ENCODE measurements around the gene NOM1. TPM values are rescaled to one million over a fixed set of nuclear protein-coding genes. Genes with fewer than 3 reads are reported as not detected.

The NOM1 gene
- total RNA-seq, 1 donor: 11.6 TPM

- H2AFZ ChIP-seq (ENCODE audit: low read length): no peak overlapping the region
- H3K79me2 ChIP-seq (ENCODE audit: insufficient read depth, low read length): peaks cover 30% of the 10 kb centered on the region
- no peaks in the 10 kb centered on the region for H3K4me1 ChIP-seq (ENCODE audit: insufficient read depth, low read length)
- no peak overlapping the region for H3K4me2 ChIP-seq (ENCODE audit: insufficient read depth, low read length)
- no peak for TF ChIP-seq CTCF (IDR thresholded peaks at IDR 0.05; ENCODE audit: extremely low read depth, low read depth, low read length)
- H3K36me3 ChIP-seq (ENCODE audit: insufficient read depth, low read length): peaks cover 88% of the 10 kb centered on the region
- DNase-seq (ENCODE audit: insufficient read length, low spot score, missing footprints): no peak
- H3K9me3 ChIP-seq (ENCODE audit: low read depth, low read length): no peaks in the 10 kb centered on the region
- H3K27me3 ChIP-seq (ENCODE audit: insufficient read depth, low read length): no peaks in the 10 kb centered on the region
- no peak overlapping the region for H3K4me3 ChIP-seq (ENCODE audit: insufficient read depth, low read length)
- H4K20me1 ChIP-seq (ENCODE audit: insufficient read depth, low read length): peaks cover 2% of the 10 kb centered on the region
- no peak overlapping the region for H3K27ac ChIP-seq (ENCODE audit: low read depth, low read length)
Measured at GRCh38 chr7:156962145-156962544, 12.6 kb downstream of the NOM1 start.

GRCh38 chr7:156962897-156963296 is 13.4 kb downstream of the NOM1 start:
- Histone ChIP-seq H3K36me3 (ENCODE audit: insufficient read depth, low read length) (peaks cover 85% of the 10 kb centered on the region), H3K9me3 (ENCODE audit: low read depth, low read length) (no peaks in the 10 kb centered on the region)
- DNase-seq (ENCODE audit: insufficient read length, low spot score, missing footprints): no peak

GRCh38 chr7:156963472-156963871 is 14.0 kb downstream of the NOM1 start:
- no peaks in the 10 kb centered on the region for H3K27me3 ChIP-seq (ENCODE audit: insufficient read depth, low read length)
- no peaks in the 10 kb centered on the region for H3K9me3 ChIP-seq (ENCODE audit: low read depth, low read length)
- no peaks in the 10 kb centered on the region for H3K4me1 ChIP-seq (ENCODE audit: insufficient read depth, low read length)
- TF ChIP-seq CTCF (IDR thresholded peaks at IDR 0.05; ENCODE audit: extremely low read depth, low read depth, low read length): no peak
- H3K4me3 ChIP-seq (ENCODE audit: insufficient read depth, low read length): no peak overlapping the region
- no peak overlapping the region for H3K27ac ChIP-seq (ENCODE audit: low read depth, low read length)
- peak; percentile 86 for DNase-seq (ENCODE audit: insufficient read length, low spot score, missing footprints)
- H3K79me2 ChIP-seq (ENCODE audit: insufficient read depth, low read length): peaks cover 23% of the 10 kb centered on the region
- H4K20me1 ChIP-seq (ENCODE audit: insufficient read depth, low read length): no peaks in the 10 kb centered on the region
- no peak overlapping the region for H3K4me2 ChIP-seq (ENCODE audit: insufficient read depth, low read length)
- peaks cover 79% of the 10 kb centered on the region for H3K36me3 ChIP-seq (ENCODE audit: insufficient read depth, low read length)
- no peak overlapping the region for H2AFZ ChIP-seq (ENCODE audit: low read length)

More at GRCh38 chr7:156962897-156963296, 13.4 kb downstream of the NOM1 start:
- Histone ChIP-seq H2AFZ (ENCODE audit: low read length) (no peak overlapping the region), H3K4me1 (ENCODE audit: insufficient read depth, low read length) (no peaks in the 10 kb centered on the region), H3K4me2 (ENCODE audit: insufficient read depth, low read length) (no peak overlapping the region), H3K79me2 (ENCODE audit: insufficient read depth, low read length) (peaks cover 28% of the 10 kb centered on the region), H3K4me3 (ENCODE audit: insufficient read depth, low read length) (no peak overlapping the region), H3K27ac (ENCODE audit: low read depth, low read length) (no peak overlapping the region), H3K27me3 (ENCODE audit: insufficient read depth, low read length) (no peaks in the 10 kb centered on the region), H4K20me1 (ENCODE audit: insufficient read depth, low read length) (peaks cover 2% of the 10 kb centered on the region)
- TF ChIP-seq CTCF (IDR thresholded peaks at IDR 0.05; ENCODE audit: extremely low read depth, low read depth, low read length): no peak

- no peak overlapping the region for H2AFZ ChIP-seq (ENCODE audit: low read length)
- peaks cover 2% of the 10 kb centered on the region for H3K4me1 ChIP-seq (ENCODE audit: insufficient read depth, low read length)
- peaks cover 69% of the 10 kb centered on the region for H3K36me3 ChIP-seq (ENCODE audit: insufficient read depth, low read length)
- no peak overlapping the region for H3K4me3 ChIP-seq (ENCODE audit: insufficient read depth, low read length)
- no peak for TF ChIP-seq CTCF (IDR thresholded peaks at IDR 0.05; ENCODE audit: extremely low read depth, low read depth, low read length)
- H3K9me3 ChIP-seq (ENCODE audit: low read depth, low read length): no peaks in the 10 kb centered on the region
- H3K79me2 ChIP-seq (ENCODE audit: insufficient read depth, low read length): peaks cover 13% of the 10 kb centered on the region
- H3K27ac ChIP-seq (ENCODE audit: low read depth, low read length): no peak overlapping the region
- H4K20me1 ChIP-seq (ENCODE audit: insufficient read depth, low read length): no peaks in the 10 kb centered on the region
- H3K27me3 ChIP-seq (ENCODE audit: insufficient read depth, low read length): no peaks in the 10 kb centered on the region
- H3K4me2 ChIP-seq (ENCODE audit: insufficient read depth, low read length): no peak overlapping the region
- DNase-seq (ENCODE audit: insufficient read length, low spot score, missing footprints): no peak
Measured at GRCh38 chr7:156964971-156965370, 15.5 kb downstream of the NOM1 start.
